ENCODE results near the gene RPP40. TPM values are rescaled to one million over a fixed set of nuclear protein-coding genes. Genes with fewer than 3 reads are reported as not detected.

The RPP40 gene
- polyA plus RNA-seq, 1 of the 3 experiments (the other 2 are of a cell fraction), result 9.8 TPM

DNA sequence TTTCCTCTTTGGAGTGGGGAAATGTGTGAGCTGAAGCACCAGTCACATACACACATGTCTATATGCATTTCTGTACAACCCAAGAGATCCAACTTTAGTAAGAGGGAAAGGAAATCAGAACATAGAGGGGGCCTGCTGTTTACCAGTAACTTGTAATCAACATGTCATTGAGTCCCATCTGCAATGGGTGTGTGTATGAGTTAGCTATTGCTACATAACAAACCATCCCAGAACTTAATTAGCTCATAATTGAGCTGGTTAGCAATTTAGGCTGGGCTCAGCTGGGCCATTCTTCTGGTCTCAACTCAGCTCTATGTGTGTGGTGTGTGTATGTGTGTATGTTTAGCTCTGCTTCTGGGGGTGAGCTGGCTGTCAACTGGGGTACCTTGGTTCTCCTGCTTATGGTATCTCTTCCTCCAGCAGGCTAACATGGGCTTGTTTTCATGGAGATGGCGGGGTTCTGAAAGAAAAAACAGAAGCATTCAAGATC lies 10.3 kb upstream of the RPP40 start:
- POLR2A ChIA-PET, result no interaction called here
- Histone ChIP-seq H3K27ac (ENCODE audit: low read depth in 2 of 2, low read length in 1 of 2) (no peak overlapping the region), H2AFZ (ENCODE audit: low read depth) (no peak overlapping the region), H3K36me3 (replicated peaks in 1 of 2; ENCODE audit: control insufficient read depth in 1 of 2, insufficient read depth in 2 of 2, low read length in 1 of 2) (no peaks in the 10 kb centered on the region), H3K79me2 (ENCODE audit: insufficient read depth) (no peaks in the 10 kb centered on the region), H3F3A (replicated peaks; ENCODE audit: insufficient read depth) (no peaks in the 10 kb centered on the region), H3K4me3 (ENCODE audit: low read depth in 2 of 2, low read length in 1 of 2) (no peak overlapping the region), H3K9me3 (no peaks in the 10 kb centered on the region), H3K4me1 (ENCODE audit: control insufficient read depth in 1 of 2, insufficient read depth in 2 of 2, low read depth in 1 of 2, low read length in 1 of 2) (no peaks in the 10 kb centered on the region), H3K9me2 (no peaks in the 10 kb centered on the region), H4K20me1 (ENCODE audit: insufficient read depth) (no peaks in the 10 kb centered on the region), H3K4me2 (no peak overlapping the region), H3K27me3 (ENCODE audit: insufficient read depth) (no peaks in the 10 kb centered on the region), H3K9ac (no peak overlapping the region)
- TF ChIP-seq GABPA (IDR thresholded peaks at IDR 0.05; ENCODE audit: low read depth), result no peak
- no peak for TF ChIP-seq TEAD4 (IDR thresholded peaks at IDR 0.05; ENCODE audit: borderline replicate concordance, insufficient read depth)
- TF ChIP-seq MEF2A (IDR thresholded peaks at IDR 0.05; ENCODE audit: borderline replicate concordance, low read depth), result no peak
- no peak for TF ChIP-seq GATA2 (CRISPR knock-in tag; IDR thresholded peaks at IDR 0.05)
- no peak for TF ChIP-seq CHD2 (IDR thresholded peaks at IDR 0.05; ENCODE audit: low read length, partially characterized antibody)
- TF ChIP-seq, protein P1, sequence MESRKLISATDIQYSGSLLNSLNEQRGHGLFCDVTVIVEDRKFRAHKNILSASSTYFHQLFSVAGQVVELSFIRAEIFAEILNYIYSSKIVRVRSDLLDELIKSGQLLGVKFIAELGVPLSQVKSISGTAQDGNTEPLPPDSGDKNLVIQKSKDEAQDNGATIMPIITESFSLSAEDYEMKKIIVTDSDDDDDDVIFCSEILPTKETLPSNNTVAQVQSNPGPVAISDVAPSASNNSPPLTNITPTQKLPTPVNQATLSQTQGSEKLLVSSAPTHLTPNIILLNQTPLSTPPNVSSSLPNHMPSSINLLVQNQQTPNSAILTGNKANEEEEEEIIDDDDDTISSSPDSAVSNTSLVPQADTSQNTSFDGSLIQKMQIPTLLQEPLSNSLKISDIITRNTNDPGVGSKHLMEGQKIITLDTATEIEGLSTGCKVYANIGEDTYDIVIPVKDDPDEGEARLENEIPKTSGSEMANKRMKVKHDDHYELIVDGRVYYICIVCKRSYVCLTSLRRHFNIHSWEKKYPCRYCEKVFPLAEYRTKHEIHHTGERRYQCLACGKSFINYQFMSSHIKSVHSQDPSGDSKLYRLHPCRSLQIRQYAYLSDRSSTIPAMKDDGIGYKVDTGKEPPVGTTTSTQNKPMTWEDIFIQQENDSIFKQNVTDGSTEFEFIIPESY (IDR thresholded peaks at IDR 0.05; ENCODE audit: borderline replicate concordance, low read depth), result no peak
- TF ChIP-seq SIN3A (IDR thresholded peaks at IDR 0.05; ENCODE audit: borderline replicate concordance, low read depth, low read length), result no peak
- TF ChIP-seq EZH2phosphoT487 (IDR thresholded peaks at IDR 0.05; ENCODE audit: borderline replicate concordance, low read depth), result no peak
- TF ChIP-seq EP300 (IDR thresholded peaks at IDR 0.05; ENCODE audit: borderline replicate concordance in 1 of 2, low read depth in 1 of 2, low read length in 1 of 2), result no peak
- TF ChIP-seq, protein P2, sequence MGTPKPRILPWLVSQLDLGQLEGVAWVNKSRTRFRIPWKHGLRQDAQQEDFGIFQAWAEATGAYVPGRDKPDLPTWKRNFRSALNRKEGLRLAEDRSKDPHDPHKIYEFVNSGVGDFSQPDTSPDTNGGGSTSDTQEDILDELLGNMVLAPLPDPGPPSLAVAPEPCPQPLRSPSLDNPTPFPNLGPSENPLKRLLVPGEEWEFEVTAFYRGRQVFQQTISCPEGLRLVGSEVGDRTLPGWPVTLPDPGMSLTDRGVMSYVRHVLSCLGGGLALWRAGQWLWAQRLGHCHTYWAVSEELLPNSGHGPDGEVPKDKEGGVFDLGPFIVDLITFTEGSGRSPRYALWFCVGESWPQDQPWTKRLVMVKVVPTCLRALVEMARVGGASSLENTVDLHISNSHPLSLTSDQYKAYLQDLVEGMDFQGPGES (IDR thresholded peaks at IDR 0.05; ENCODE audit: low read depth, low read length), result no peak
- TF ChIP-seq, protein P3, sequence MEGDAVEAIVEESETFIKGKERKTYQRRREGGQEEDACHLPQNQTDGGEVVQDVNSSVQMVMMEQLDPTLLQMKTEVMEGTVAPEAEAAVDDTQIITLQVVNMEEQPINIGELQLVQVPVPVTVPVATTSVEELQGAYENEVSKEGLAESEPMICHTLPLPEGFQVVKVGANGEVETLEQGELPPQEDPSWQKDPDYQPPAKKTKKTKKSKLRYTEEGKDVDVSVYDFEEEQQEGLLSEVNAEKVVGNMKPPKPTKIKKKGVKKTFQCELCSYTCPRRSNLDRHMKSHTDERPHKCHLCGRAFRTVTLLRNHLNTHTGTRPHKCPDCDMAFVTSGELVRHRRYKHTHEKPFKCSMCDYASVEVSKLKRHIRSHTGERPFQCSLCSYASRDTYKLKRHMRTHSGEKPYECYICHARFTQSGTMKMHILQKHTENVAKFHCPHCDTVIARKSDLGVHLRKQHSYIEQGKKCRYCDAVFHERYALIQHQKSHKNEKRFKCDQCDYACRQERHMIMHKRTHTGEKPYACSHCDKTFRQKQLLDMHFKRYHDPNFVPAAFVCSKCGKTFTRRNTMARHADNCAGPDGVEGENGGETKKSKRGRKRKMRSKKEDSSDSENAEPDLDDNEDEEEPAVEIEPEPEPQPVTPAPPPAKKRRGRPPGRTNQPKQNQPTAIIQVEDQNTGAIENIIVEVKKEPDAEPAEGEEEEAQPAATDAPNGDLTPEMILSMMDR (IDR thresholded peaks at IDR 0.05), result no peak
- TF ChIP-seq RCOR1 (IDR thresholded peaks at IDR 0.05; ENCODE audit: low read length), result no peak
- TF ChIP-seq POLR2AphosphoS5 (IDR thresholded peaks at IDR 0.05; ENCODE audit: low read depth, low read length), result no peak
- CTCF ChIA-PET, result interaction anchor here (0.8 to 1.5 kb wide), 3 partner anchors 9 to 10 kb away, joined by 3 to 5 read pairs (median 4); partner anchors contain the start of gene RPP40
- 7% methylated on average over 1 of the region's 1 CpG for WGBS (ENCODE audit: low lambda C conversion rate)
- no peak for DNase-seq

Measured in SK-N-SH (cell line).